Colonic mucosa (tissue), 4 donors: ENCODE data around the gene CCSER1. TPM values are rescaled to one million over a fixed set of nuclear protein-coding genes. Genes with fewer than 3 reads are reported as not detected.

Experiments used
- DNase-seq: peaks from one replicate; pipeline ENCODE4 v3.0.0-alpha.2; 2020
- H3K27ac ChIP-seq: fragments of 200-600 bp; one replicate; pipeline ENCODE4 v1.8.0; 2021
- H3K27me3 ChIP-seq: fragments of 200-600 bp; one replicate; pipeline ENCODE4 v1.8.0; 2021
- H3K36me3 ChIP-seq: fragments of 200-600 bp; one replicate; pipeline ENCODE4 v1.8.0; 2021
- H3K4me1 ChIP-seq: fragments of 200-600 bp; one replicate; pipeline ENCODE4 v1.8.0; 2021; ENCODE audit warnings: mild to moderate bottlenecking
- H3K4me3 ChIP-seq: fragments of 200-600 bp; one replicate; pipeline ENCODE4 v1.8.0; 2021
- H3K9ac ChIP-seq, 2 donors: one replicate each; pipeline ENCODE4 v1.7.0; 2013; ENCODE audit warnings: control low read depth in 2 of 2, low read depth in 2 of 2, low read length in 2 of 2
- H3K9me3 ChIP-seq: fragments of 200-600 bp; one replicate; pipeline ENCODE4 v1.8.0; 2021
- CTCF ChIP-seq: fragments of 200-600 bp; IDR thresholded peaks from one replicate; pipeline ENCODE4 v1.8.0; 2022; ENCODE audit warnings: antibody characterized with exemption, mild to moderate bottlenecking
- intact Hi-C: fragments of 100-400 bp; cut with DNase I; formaldehyde crosslinking; loops from one replicate; pipeline ENCODE4 v1.14.1; 2022
- total RNA-seq, 2 donors: library from RNA; stranded (reverse); fragmentation: NEBNext Ultra II Directional in 1 of 2; extraction: Animal tissue kit (Norgen Biotek cat#: 25700) in 1 of 2; gene quantifications; one replicate each; pipeline ENCODE4 v1.2.1, GENCODE V29; 2021
- donor health status: healthy.
- donor health status: DM: no; HTN: no; CAD: no.
- donor health status: DM: no; HTN: no; CAD: no.

CCSER1 gene
- total RNA-seq, 2 donors from 2014 or later, result 11.2 to 13.4 TPM

DNA sequence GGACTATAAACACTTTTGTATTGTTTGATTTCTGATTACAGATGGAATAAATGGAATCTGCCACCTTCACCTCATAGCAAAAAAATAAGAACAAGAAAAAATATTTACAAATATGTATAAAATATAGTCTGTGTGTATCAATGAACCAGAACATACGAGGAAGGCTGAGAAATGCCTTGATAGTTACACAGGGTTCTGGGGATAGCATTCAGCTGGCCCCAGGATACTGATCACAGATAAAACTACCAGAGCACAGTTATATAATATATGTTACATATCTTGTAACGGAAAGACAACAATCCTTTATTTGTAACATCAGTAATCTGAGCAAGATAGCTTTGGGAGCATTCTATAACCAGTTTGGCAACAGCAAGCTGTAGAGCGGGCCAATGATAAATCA, 1101.5 kb downstream of the CCSER1 start:
- no peaks in the 10 kb centered on the region for H3K27me3 ChIP-seq
- intact Hi-C loops, result no loop called here
- TF ChIP-seq CTCF, result no peak

GRCh38 chr4:91233164-91233563, 1106.0 kb downstream of the CCSER1 start:
- intact Hi-C loops, result no loop called here
- Histone ChIP-seq H3K4me3 (no peak overlapping the region), H3K9me3 (no peaks in the 10 kb centered on the region), H3K36me3 (no peaks in the 10 kb centered on the region), H3K4me1 (no peaks in the 10 kb centered on the region), H3K9ac (no peak overlapping the region), H3K27ac (no peak overlapping the region), H3K27me3 (no peaks in the 10 kb centered on the region)
- DNase-seq, result no peak
- TF ChIP-seq CTCF, result no peak

More for the DNA sequence above, 1101.5 kb downstream of the CCSER1 start:
- Histone ChIP-seq H3K9ac (no peak overlapping the region), H3K36me3 (no peaks in the 10 kb centered on the region), H3K4me1 (no peaks in the 10 kb centered on the region), H3K9me3 (no peaks in the 10 kb centered on the region), H3K27ac (no peak overlapping the region), H3K4me3 (no peak overlapping the region)
- DNase-seq, result no peak

DNA sequence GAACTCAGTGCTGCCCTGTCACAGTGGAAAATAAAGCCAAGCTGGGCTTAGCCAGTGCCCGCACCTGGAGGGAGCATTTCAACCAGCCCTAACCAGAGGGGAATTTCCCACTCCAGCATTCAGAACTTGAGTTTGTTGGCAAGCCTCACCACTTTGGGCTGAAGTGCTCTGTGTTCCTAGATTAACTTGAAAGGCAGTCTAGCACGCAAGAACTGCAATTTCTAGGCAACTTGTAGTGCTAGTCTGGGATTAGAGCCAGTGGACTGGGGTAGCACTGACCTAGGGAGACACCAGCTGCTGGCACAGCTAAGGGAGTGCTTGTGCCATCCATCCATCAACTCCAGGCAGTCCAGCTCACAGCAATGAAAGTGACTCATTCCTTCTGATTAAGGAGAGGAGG, 1115.9 kb downstream of the CCSER1 start:
- Histone ChIP-seq H3K4me1 (no peaks in the 10 kb centered on the region), H3K27ac (no peak overlapping the region), H3K9ac (no peak overlapping the region), H3K9me3 (no peaks in the 10 kb centered on the region), H3K36me3 (no peaks in the 10 kb centered on the region), H3K4me3 (no peak overlapping the region), H3K27me3 (no peaks in the 10 kb centered on the region)
- TF ChIP-seq CTCF, result no peak
- intact Hi-C loops, result no loop called here
- no peak for DNase-seq

DNA sequence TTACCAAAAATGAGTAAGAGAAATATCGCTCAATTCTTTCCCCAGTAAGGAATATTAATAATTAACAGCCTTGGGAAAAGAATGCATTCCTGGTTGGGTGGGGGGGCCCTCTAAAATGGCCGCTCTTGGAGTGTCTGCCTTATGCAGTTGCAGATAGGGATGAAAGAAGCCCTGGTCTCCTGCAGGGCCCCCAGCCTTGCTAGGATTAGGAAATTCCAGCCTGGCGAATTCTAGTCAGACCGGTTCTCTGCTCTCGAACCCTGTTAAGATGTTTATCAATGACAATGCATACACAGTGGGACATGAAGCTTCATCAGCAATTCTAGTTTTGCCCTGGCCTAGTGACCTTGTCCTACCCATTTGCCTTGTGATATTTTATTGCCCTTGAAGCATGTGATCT, 1128.8 kb downstream of the CCSER1 start:
- Histone ChIP-seq H3K9me3 (no peaks in the 10 kb centered on the region), H3K4me3 (no peak overlapping the region), H3K9ac (no peak overlapping the region), H3K27ac (no peak overlapping the region), H3K4me1 (no peaks in the 10 kb centered on the region), H3K27me3 (no peaks in the 10 kb centered on the region), H3K36me3 (no peaks in the 10 kb centered on the region)
- DNase-seq, result no peak
- no peak for TF ChIP-seq CTCF
- intact Hi-C loops, result no loop called here

- Histone ChIP-seq H3K9me3 (no peaks in the 10 kb centered on the region), H3K4me3 (no peak overlapping the region), H3K9ac (no peak overlapping the region), H3K27ac (no peak overlapping the region), H3K27me3 (no peaks in the 10 kb centered on the region), H3K36me3 (no peaks in the 10 kb centered on the region), H3K4me1 (no peaks in the 10 kb centered on the region)
- no peak for DNase-seq
- TF ChIP-seq CTCF, result no peak
- intact Hi-C loops, result no loop called here
Observed at GRCh38 chr4:91256751-91257150, 1129.6 kb downstream of the CCSER1 start.

DNA sequence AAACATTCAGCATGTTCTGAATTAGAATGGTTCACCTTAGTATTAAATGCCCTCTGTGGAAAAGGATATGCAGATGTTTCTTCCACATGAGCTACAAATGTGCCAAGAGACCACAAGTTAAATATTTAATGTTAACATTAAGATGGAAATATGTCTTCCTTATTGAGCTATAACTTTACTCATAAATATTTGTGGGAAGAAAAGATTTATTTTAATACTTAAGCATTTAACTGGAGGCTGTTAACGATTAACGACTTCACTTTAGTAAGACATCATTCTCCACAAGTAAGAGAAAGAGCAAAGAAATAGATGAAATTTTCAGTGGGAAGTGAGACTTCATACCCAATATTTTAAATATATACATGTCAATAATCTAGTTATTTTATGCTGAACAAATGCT, 1130.5 kb downstream of the CCSER1 start:
- no peaks in the 10 kb centered on the region for H3K9me3 ChIP-seq

More for the DNA sequence above, 1130.5 kb downstream of the CCSER1 start:
- no peak overlapping the region for H3K4me3 ChIP-seq
- H3K36me3 ChIP-seq, result no peaks in the 10 kb centered on the region
- H3K27ac ChIP-seq, result no peak overlapping the region
- no peaks in the 10 kb centered on the region for H3K4me1 ChIP-seq
- intact Hi-C loops, result no loop called here
- no peak for TF ChIP-seq CTCF
- no peaks in the 10 kb centered on the region for H3K27me3 ChIP-seq
- DNase-seq, result no peak
- no peak overlapping the region for H3K9ac ChIP-seq
